GM23338 (cell line): ENCODE results near the gene ADRA2B. TPM values are rescaled to one million over a fixed set of nuclear protein-coding genes. Genes with fewer than 3 reads are reported as not detected.
A peak's percentile ranks its signal among the peaks of the same experiment; 100 is the strongest.

Experiments
- ATAC-seq: fragments of 200-7000 bp; cut with Tn5 transposase; 3 replicates; pipeline ENCODE4 v1.9.1; 2020
- DNase-seq: peaks from one replicate; pipeline ENCODE4 v3.0.0-alpha.2; 2015; ENCODE audit warnings: low spot score
- H2AFZ ChIP-seq: fragments of 200-600 bp; sonication (generic); 2 replicates; pipeline ENCODE4 v1.8.0; 2016; ENCODE audit warnings: antibody characterized with exemption, mild to moderate bottlenecking, moderate library complexity
- H3F3A ChIP-seq: fragments of 200-600 bp; sonication (generic); replicated peaks from 2 replicates; pipeline ENCODE4 v1.8.0; 2017; ENCODE audit warnings: antibody characterized with exemption, mixed run types, low read depth
- H3K27ac ChIP-seq: fragments of 200-600 bp; sonication (generic); 2 replicates; pipeline ENCODE4 v1.6.1; 2016; ENCODE audit warnings: low read depth
- H3K27me3 ChIP-seq: fragments of 200-600 bp; sonication (generic); 2 replicates; pipeline ENCODE4 v1.8.0; 2016; ENCODE audit warnings: mild to moderate bottlenecking, mixed run types, moderate library complexity; ENCODE audit not compliant: insufficient read depth
- H3K36me3 ChIP-seq: fragments of 200-600 bp; sonication (generic); 2 replicates; pipeline ENCODE4 v1.8.0; 2016; ENCODE audit warnings: mild to moderate bottlenecking; ENCODE audit not compliant: insufficient read depth
- H3K4me1 ChIP-seq: fragments of 200-600 bp; sonication (generic); 2 replicates; pipeline ENCODE4 v1.8.0; 2016; ENCODE audit warnings: mild to moderate bottlenecking, moderate library complexity; ENCODE audit not compliant: insufficient read depth
- H3K4me2 ChIP-seq: fragments of 200-600 bp; sonication (generic); 2 replicates; pipeline ENCODE4 v1.7.1; 2017; ENCODE audit warnings: mixed run types
- H3K4me3 ChIP-seq: fragments of 200-600 bp; sonication (generic); 2 replicates; pipeline ENCODE4 v1.6.1; 2016; ENCODE audit warnings: mixed run types
- H3K79me2 ChIP-seq: fragments of 200-600 bp; sonication (generic); replicated peaks from 2 replicates; pipeline ENCODE4 v1.8.0; 2017; ENCODE audit warnings: mild to moderate bottlenecking; ENCODE audit not compliant: insufficient read depth
- H3K9me2 ChIP-seq: fragments of 200-600 bp; sonication (generic); 2 replicates; pipeline ENCODE4 v1.8.0; 2017; ENCODE audit not compliant: insufficient read depth
- H4K20me1 ChIP-seq: fragments of 200-600 bp; sonication (generic); replicated peaks from 2 replicates; pipeline ENCODE4 v1.8.0; 2017; ENCODE audit warnings: mild to moderate bottlenecking; ENCODE audit not compliant: insufficient read depth
- H3K27ac Mint-ChIP-seq: 2 replicates; pipeline ENCODE4 v1.8.0; 2020; ENCODE audit warnings: inconsistent platforms, mild to moderate bottlenecking, moderate library complexity, mixed read lengths
- H3K27me3 Mint-ChIP-seq: 3 replicates; pipeline ENCODE4 v1.8.0; 2022; ENCODE audit warnings: low read depth, mild to moderate bottlenecking, moderate library complexity, mixed read lengths, inconsistent platforms; ENCODE audit not compliant: insufficient read depth, poor library complexity
- H3K36me3 Mint-ChIP-seq: 3 replicates; pipeline ENCODE4 v1.8.0; 2021; ENCODE audit warnings: low read depth, mild to moderate bottlenecking, inconsistent platforms, moderate library complexity, mixed read lengths
- H3K4me1 Mint-ChIP-seq: 3 replicates; pipeline ENCODE4 v1.8.0; 2020; ENCODE audit warnings: mild to moderate bottlenecking, inconsistent platforms, mixed read lengths
- H3K4me3 Mint-ChIP-seq: 3 replicates; pipeline ENCODE4 v1.8.0; 2021; ENCODE audit warnings: moderate library complexity, mild to moderate bottlenecking, inconsistent platforms, mixed read lengths
- H3K9me3 Mint-ChIP-seq: 3 replicates; pipeline ENCODE4 v1.8.0; 2020; ENCODE audit warnings: moderate library complexity, mild to moderate bottlenecking, inconsistent platforms, mixed read lengths
- CREB1 ChIP-seq: fragments of 250-450 bp; sonication (Bioruptor Pico); IDR thresholded peaks from 2 replicates; pipeline ENCODE4 v1.5.0; 2020; ENCODE audit warnings: low read depth, mild to moderate bottlenecking, moderate library complexity
- CTCF ChIP-seq, 2 experiments: fragments of 200-600 bp in 1 of 2; sonication (generic) in 1 of 2; conservative IDR thresholded peaks; 2 replicates each; pipeline versions ENCODE4 v1.5.1 to v1.6.1; 2016 to 2017; ENCODE audit warnings: antibody characterized with exemption in 2 of 2, low read depth in 2 of 2, mild to moderate bottlenecking in 2 of 2, moderate library complexity in 1 of 2
- ETS1 ChIP-seq: IDR thresholded peaks from 2 replicates; pipeline ENCODE4 v1.6.1; 2016; ENCODE audit warnings: antibody characterized with exemption
- EZH2 ChIP-seq: fragments of 200-600 bp; sonication (generic); IDR thresholded peaks from one replicate; pipeline ENCODE4 v1.8.0; 2017; ENCODE audit warnings: antibody characterized with exemption, mild to moderate bottlenecking, low read depth; ENCODE audit not compliant: unreplicated experiment
- EZH2phosphoT487 ChIP-seq: fragments of 200-600 bp; sonication (generic); IDR thresholded peaks from one replicate; pipeline ENCODE4 v1.8.1; 2018; ENCODE audit warnings: antibody characterized with exemption; ENCODE audit not compliant: unreplicated experiment
- JUNB ChIP-seq: IDR thresholded peaks from one replicate; pipeline ENCODE4 v1.6.1; 2016; ENCODE audit warnings: antibody characterized with exemption; ENCODE audit not compliant: unreplicated experiment
- NANOG ChIP-seq: IDR thresholded peaks from 2 replicates; pipeline ENCODE4 v1.6.1; 2016; ENCODE audit warnings: antibody characterized with exemption, borderline replicate concordance
- POLR2AphosphoS5 ChIP-seq: IDR thresholded peaks from 2 replicates; pipeline ENCODE4 v1.6.1; 2016; ENCODE audit warnings: antibody characterized with exemption, low read depth
- REST ChIP-seq: IDR thresholded peaks from one replicate; pipeline ENCODE4 v1.6.1; 2018; ENCODE audit warnings: antibody characterized with exemption; ENCODE audit not compliant: unreplicated experiment
- STAT1 ChIP-seq: IDR thresholded peaks from one replicate; pipeline ENCODE4 v1.6.1; 2016; ENCODE audit warnings: antibody characterized with exemption; ENCODE audit not compliant: unreplicated experiment
- ZNF114 ChIP-seq: fragments of 250-450 bp; sonication (Bioruptor Pico); IDR thresholded peaks from 2 replicates; pipeline ENCODE4 v1.5.0; 2020; ENCODE audit warnings: mild to moderate bottlenecking, moderate library complexity
- ZNF331 ChIP-seq: fragments of 250-450 bp; sonication (Bioruptor Pico); IDR thresholded peaks from 2 replicates; pipeline ENCODE4 v1.5.0; 2020; ENCODE audit warnings: low read depth, mild to moderate bottlenecking, moderate library complexity
- ZNF462 ChIP-seq: fragments of 250-450 bp; sonication (Bioruptor Pico); IDR thresholded peaks from 2 replicates; pipeline ENCODE4 v1.5.0; 2020; ENCODE audit warnings: mild to moderate bottlenecking, moderate library complexity
- polyA plus RNA-seq: library from polyadenylated mRNA; unstranded; fragments of >200 nt; fragmentation: Nextera tagmentation; extraction: Ambion mirVana; gene quantifications from 2 replicates; pipeline ENCODE4 v1.2.1, GENCODE V29; 2016
- total RNA-seq: library from RNA; depleted of rRNA; stranded (reverse); fragments of >200 nt; shearing (Covaris generic); gene quantifications from 2 replicates; pipeline ENCODE4 v1.2.3, GENCODE V29; 2014

The ADRA2B gene
- total and polyA plus RNA-seq, 2 experiments from 2014 or later: 1.7 to 5.9 TPM

GRCh38 chr2:96163768-96164429, 47.5 kb upstream of the ADRA2B start:
- H3K27ac Mint-ChIP-seq: no peak overlapping the region
- Histone ChIP-seq H3K36me3 (no peaks in the 10 kb centered on the region), H3K4me2 (no peak overlapping the region), H3K4me1 (no peaks in the 10 kb centered on the region), H3F3A (no peaks in the 10 kb centered on the region), H3K4me3 (no peak overlapping the region), H2AFZ (peak overlapping the region; percentile 83), H3K27ac (no peak overlapping the region), H3K9me2 (no peaks in the 10 kb centered on the region), H3K79me2 (no peaks in the 10 kb centered on the region), H4K20me1 (no peaks in the 10 kb centered on the region), H3K27me3 (no peaks in the 10 kb centered on the region)
- peak; percentile 13 for ATAC-seq
- peaks cover 1% of the 10 kb centered on the region; the same call in 2 of the 3 replicates for H3K9me3 Mint-ChIP-seq
- H3K36me3 Mint-ChIP-seq: no peaks in the 10 kb centered on the region; the same call in 2 of the 3 replicates
- no peak for DNase-seq
- no peak overlapping the region for H3K4me3 Mint-ChIP-seq
- H3K4me1 Mint-ChIP-seq: peaks cover 15% of the 10 kb centered on the region
- TF ChIP-seq REST: no peak
- TF ChIP-seq POLR2AphosphoS5: no peak
- no peak for TF ChIP-seq EZH2phosphoT487
- no peak for TF ChIP-seq CTCF (conservative IDR thresholded peaks at IDR 0.05; ENCODE audit: low read depth in 2 of 2)
- no peak for TF ChIP-seq JUNB
- TF ChIP-seq ZNF114: no peak
- no peak for TF ChIP-seq ZNF462 (CRISPR knock-in tag)
- no peak for TF ChIP-seq EZH2
- no peak for TF ChIP-seq ETS1
- no peak for TF ChIP-seq CREB1 (CRISPR knock-in tag)
- no peak for TF ChIP-seq ZNF331 (CRISPR knock-in tag)
- TF ChIP-seq NANOG: no peak
- TF ChIP-seq STAT1: no peak
- H3K27me3 Mint-ChIP-seq: peaks cover 7% of the 10 kb centered on the region
